22Rv1 (cell line): ENCODE data around the gene PHTF2.

Experiments
- ZFX ChIP-seq: fragments of 450-650 bp; IDR thresholded peaks from 2 replicates; pipeline ENCODE4 v1.6.1; 2017; ENCODE audit warnings: antibody characterized with exemption, borderline replicate concordance
- TF ChIP-seq, protein P1 (sequence below): fragments of 450-650 bp; IDR thresholded peaks from 2 replicates; pipeline ENCODE4 v1.5.1; 2017; ENCODE audit warnings: mild to moderate bottlenecking

DNA sequence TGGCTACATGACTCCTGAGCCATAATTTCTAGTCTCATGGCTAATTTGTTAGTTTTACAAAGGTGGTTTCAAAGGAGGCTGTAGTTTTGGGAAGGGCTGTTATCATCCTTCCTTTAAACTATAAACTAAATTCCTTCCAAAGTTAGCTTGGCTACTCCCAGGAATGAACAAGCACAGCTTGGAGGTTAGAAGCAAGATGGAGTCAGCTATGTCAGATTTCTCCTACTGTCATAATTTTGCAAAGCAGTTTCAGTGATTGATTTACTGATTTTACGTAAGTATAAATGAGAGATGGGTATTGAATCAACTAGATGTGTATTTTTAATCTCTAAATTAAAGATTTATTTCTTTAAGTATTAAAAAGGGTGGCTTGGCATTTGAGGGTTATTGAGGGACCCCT lies 79.9 kb downstream of the PHTF2 start:
- TF ChIP-seq, protein P1, sequence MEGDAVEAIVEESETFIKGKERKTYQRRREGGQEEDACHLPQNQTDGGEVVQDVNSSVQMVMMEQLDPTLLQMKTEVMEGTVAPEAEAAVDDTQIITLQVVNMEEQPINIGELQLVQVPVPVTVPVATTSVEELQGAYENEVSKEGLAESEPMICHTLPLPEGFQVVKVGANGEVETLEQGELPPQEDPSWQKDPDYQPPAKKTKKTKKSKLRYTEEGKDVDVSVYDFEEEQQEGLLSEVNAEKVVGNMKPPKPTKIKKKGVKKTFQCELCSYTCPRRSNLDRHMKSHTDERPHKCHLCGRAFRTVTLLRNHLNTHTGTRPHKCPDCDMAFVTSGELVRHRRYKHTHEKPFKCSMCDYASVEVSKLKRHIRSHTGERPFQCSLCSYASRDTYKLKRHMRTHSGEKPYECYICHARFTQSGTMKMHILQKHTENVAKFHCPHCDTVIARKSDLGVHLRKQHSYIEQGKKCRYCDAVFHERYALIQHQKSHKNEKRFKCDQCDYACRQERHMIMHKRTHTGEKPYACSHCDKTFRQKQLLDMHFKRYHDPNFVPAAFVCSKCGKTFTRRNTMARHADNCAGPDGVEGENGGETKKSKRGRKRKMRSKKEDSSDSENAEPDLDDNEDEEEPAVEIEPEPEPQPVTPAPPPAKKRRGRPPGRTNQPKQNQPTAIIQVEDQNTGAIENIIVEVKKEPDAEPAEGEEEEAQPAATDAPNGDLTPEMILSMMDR, result no peak
- no peak for TF ChIP-seq ZFX
